ENCODE results near the gene TTLL3. TPM values are rescaled to one million over a fixed set of nuclear protein-coding genes. Genes with fewer than 3 reads are reported as not detected.

Gene TTLL3
- total and polyA plus RNA-seq, 2 donors (not counting 3 experiments of a cell fraction or from before 2014, with no cell fraction given), result 43.5 to 65.2 TPM

DNA sequence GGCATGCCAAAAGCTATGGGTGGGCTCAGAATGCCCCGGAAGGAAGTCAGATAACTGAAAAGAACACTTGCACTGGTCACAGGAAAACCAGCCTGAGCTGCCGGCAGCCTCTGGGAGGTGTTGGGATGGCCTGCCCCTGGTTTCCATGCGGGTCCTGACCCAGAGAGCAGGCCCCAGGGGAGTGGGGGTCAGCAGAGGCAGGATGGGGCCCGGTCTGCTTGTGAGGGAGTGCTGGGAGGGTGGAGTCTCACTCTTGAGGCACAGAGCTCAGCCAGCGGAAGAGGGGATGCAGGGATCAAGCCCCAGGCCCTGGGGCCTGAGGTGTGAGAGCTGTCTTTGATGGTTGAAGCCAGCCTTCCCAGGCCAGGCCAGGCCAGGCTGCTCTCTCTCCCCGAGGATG lies 36.2 kb downstream of the TTLL3 start:
- H3K36me3 ChIP-seq (ENCODE audit: control insufficient read depth in 2 of 2, extremely low read depth in 1 of 2, insufficient read depth in 2 of 2, low read length in 2 of 2), result peaks cover 2 to 4% of the 10 kb centered on the region in 2 experiments
- ChIA-PET POLR2A (interaction anchor here (0.6 to 0.7 kb wide), 3 partner anchors 8 to 101 kb away, joined by 3 to 5 read pairs (median 4); no protein-coding TSS in a partner anchor), CTCF (interaction anchor here (0.7 to 5.2 kb wide), 4 partner anchors 10 to 100 kb away, joined by 3 to 35 read pairs (median 6); partner anchors contain the start of gene CRELD1)
- intact Hi-C loops (cut with micrococcal nuclease), result no loop called here
- H3K27ac ChIP-seq (ENCODE audit: insufficient read depth, low read depth, low read length), result no peak overlapping the region
- no peak overlapping the region for H3K4me2 ChIP-seq (ENCODE audit: insufficient read depth, low read length)
- no peak overlapping the region for H3K9ac ChIP-seq (replicated peaks; ENCODE audit: extremely low read depth, insufficient read depth, low read length)
- DNase-seq (ENCODE audit: low read depth, low spot score) (no peak), FAIRE-seq (no peak)
- H3K27me3 ChIP-seq (ENCODE audit: control insufficient read depth in 2 of 2, insufficient read depth in 2 of 2, low read length in 2 of 2), result no peaks in the 10 kb centered on the region
- dilution Hi-C loops (cut with MboI; ENCODE audit: extremely low pct_ligation_motif_present, low sequenced_read_pairs), result no loop called here
- peaks cover 3% of the 10 kb centered on the region for H3K79me2 ChIP-seq (ENCODE audit: control insufficient read depth, insufficient read depth, low read length)
- H3K9me1 ChIP-seq (replicated peaks; ENCODE audit: control insufficient read depth, extremely low read depth, insufficient read depth, low read length), result no peaks in the 10 kb centered on the region
- H4K20me1 ChIP-seq (replicated peaks; ENCODE audit: control insufficient read depth, extremely low read depth, insufficient read depth, low read length), result no peaks in the 10 kb centered on the region
- no TSS peak for BruUV-seq (replicated peaks)
- H3K4me1 ChIP-seq (ENCODE audit: control insufficient read depth, extremely low read depth, insufficient read depth, low read length), result peaks cover 12% of the 10 kb centered on the region
- H3K9me3 ChIP-seq (replicated peaks; ENCODE audit: control insufficient read depth, insufficient read depth, low read length), result no peaks in the 10 kb centered on the region
- TF ChIP-seq POLR2A (IDR thresholded peaks at IDR 0.05; ENCODE audit: low read depth, low read length) (no peak), MYC (IDR thresholded peaks at IDR 0.05; ENCODE audit: low read depth, low read length) (no peak), JUN (IDR thresholded peaks at IDR 0.05; ENCODE audit: borderline replicate concordance, insufficient read depth, insufficient read length, low read depth) (no peak), GATA2 (IDR thresholded peaks at IDR 0.05; ENCODE audit: insufficient read depth, insufficient read length, low read depth, low read length) (no peak), FOS (IDR thresholded peaks at IDR 0.05; ENCODE audit: borderline replicate concordance, insufficient read depth, low read length) (no peak), EZH2 (IDR thresholded peaks at IDR 0.05; ENCODE audit: borderline replicate concordance, low read depth, low read length, severe bottlenecking) (no peak), POLR2AphosphoS5 (IDR thresholded peaks at IDR 0.05; ENCODE audit: insufficient read depth, low read depth, low read length) (no peak)
- TF ChIP-seq, protein P1, sequence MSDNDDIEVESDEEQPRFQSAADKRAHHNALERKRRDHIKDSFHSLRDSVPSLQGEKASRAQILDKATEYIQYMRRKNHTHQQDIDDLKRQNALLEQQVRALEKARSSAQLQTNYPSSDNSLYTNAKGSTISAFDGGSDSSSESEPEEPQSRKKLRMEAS (IDR thresholded peaks at IDR 0.05; ENCODE audit: insufficient read depth, insufficient read length), result no peak
- TF ChIP-seq, protein P2, sequence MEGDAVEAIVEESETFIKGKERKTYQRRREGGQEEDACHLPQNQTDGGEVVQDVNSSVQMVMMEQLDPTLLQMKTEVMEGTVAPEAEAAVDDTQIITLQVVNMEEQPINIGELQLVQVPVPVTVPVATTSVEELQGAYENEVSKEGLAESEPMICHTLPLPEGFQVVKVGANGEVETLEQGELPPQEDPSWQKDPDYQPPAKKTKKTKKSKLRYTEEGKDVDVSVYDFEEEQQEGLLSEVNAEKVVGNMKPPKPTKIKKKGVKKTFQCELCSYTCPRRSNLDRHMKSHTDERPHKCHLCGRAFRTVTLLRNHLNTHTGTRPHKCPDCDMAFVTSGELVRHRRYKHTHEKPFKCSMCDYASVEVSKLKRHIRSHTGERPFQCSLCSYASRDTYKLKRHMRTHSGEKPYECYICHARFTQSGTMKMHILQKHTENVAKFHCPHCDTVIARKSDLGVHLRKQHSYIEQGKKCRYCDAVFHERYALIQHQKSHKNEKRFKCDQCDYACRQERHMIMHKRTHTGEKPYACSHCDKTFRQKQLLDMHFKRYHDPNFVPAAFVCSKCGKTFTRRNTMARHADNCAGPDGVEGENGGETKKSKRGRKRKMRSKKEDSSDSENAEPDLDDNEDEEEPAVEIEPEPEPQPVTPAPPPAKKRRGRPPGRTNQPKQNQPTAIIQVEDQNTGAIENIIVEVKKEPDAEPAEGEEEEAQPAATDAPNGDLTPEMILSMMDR (IDR thresholded peaks at IDR 0.05; ENCODE audit: extremely low read depth in 1 of 2, insufficient read depth in 1 of 2, low read depth in 1 of 2, low read length in 2 of 2), result no peak
- no peak overlapping the region for H3K4me3 ChIP-seq (replicated peaks in 1 of 3; ENCODE audit: insufficient read depth in 1 of 3, low read depth in 1 of 3, low read length in 3 of 3)
- H2AFZ ChIP-seq (ENCODE audit: low read depth, low read length), result peak overlapping the region; percentile 26

Measured in endothelial cell of umbilical vein (primary cell).